SK-N-SH (cell line): ENCODE data around the gene ACAP1. TPM values are rescaled to one million over a fixed set of nuclear protein-coding genes. Genes with fewer than 3 reads are reported as not detected.

Source experiments
- CTCF ChIA-PET: fragments of 300-600, 350-600 bp; formaldehyde crosslinking; extraction: SDS; loops from one replicate; lab custom pipeline; 2021; lab: Yijun Ruan, JAX
- POLR2A ChIA-PET: fragments of 350-600 bp; sonication (Branson Sonifier 250); formaldehyde crosslinking; extraction: SDS; loops from one replicate; lab custom pipeline; 2020; ENCODE audit warnings: antibody characterized with exemption, inconsistent platforms; lab: Yijun Ruan, JAX
- DNase-seq: peaks from one replicate; pipeline ENCODE4 v3.0.0; 2012
- H2AFZ ChIP-seq: fragments of 200-600 bp; sonication (generic); 2 replicates; pipeline ENCODE4 v1.8.1; 2016; ENCODE audit warnings: antibody characterized with exemption, mild to moderate bottlenecking, low read depth
- H3F3A ChIP-seq: fragments of 200-600 bp; sonication (generic); replicated peaks from 2 replicates; pipeline ENCODE3; 2016; ENCODE audit warnings: antibody characterized with exemption, mild to moderate bottlenecking; ENCODE audit not compliant: insufficient read depth
- H3K27ac ChIP-seq, 2 experiments: fragments of 200-500 bp in 1 of 2; fragments of 200-600 bp in 1 of 2; sonication (Bioruptor generic) in 1 of 2; sonication (generic), shearing (Covaris generic) in 1 of 2; 2 replicates each; pipeline versions ENCODE4 v1.5.1 to v1.6.1; 2014 to 2016; ENCODE audit warnings: low read depth in 2 of 2, inconsistent platforms in 1 of 2, low read length in 1 of 2, mild to moderate bottlenecking in 1 of 2, mixed read lengths in 1 of 2
- H3K27me3 ChIP-seq: fragments of 200-600 bp; sonication (generic), shearing (Covaris generic); 2 replicates; pipeline ENCODE4 v1.6.1; 2016; ENCODE audit warnings: mixed run types; ENCODE audit not compliant: insufficient read depth
- H3K36me3 ChIP-seq, 2 experiments: fragments of 200-500 bp in 1 of 2; fragments of 200-600 bp in 1 of 2; sonication (Bioruptor generic) in 1 of 2; sonication (generic) in 1 of 2; replicated peaks in 1 of 2; 2 replicates each; pipeline versions ENCODE3 to v1.5.1; 2014 to 2016; ENCODE audit warnings: low read length in 1 of 2, mild to moderate bottlenecking in 1 of 2; ENCODE audit not compliant: insufficient read depth in 2 of 2, control insufficient read depth in 1 of 2
- H3K4me1 ChIP-seq, 2 experiments: fragments of 200-500 bp in 1 of 2; fragments of 200-600 bp in 1 of 2; sonication (Bioruptor generic) in 1 of 2; sonication (generic), shearing (Covaris generic) in 1 of 2; 2 replicates each; pipeline versions ENCODE4 v1.5.1 to v1.6.1; 2014 to 2016; ENCODE audit warnings: low read depth in 1 of 2, low read length in 1 of 2, mixed run types in 1 of 2; ENCODE audit not compliant: insufficient read depth in 2 of 2, control insufficient read depth in 1 of 2
- H3K4me2 ChIP-seq: fragments of 200-600 bp; sonication (generic), shearing (Covaris generic); 2 replicates; pipeline ENCODE4 v1.6.1; 2017; ENCODE audit warnings: mixed run types
- H3K4me3 ChIP-seq, 2 experiments: fragments of 200-500 bp in 1 of 2; fragments of 200-600 bp in 1 of 2; sonication (Bioruptor generic) in 1 of 2; sonication (generic), shearing (Covaris generic) in 1 of 2; 2 replicates each; pipeline versions ENCODE4 v1.5.1 to v1.8.1; 2014 to 2016; ENCODE audit warnings: low read depth in 2 of 2, inconsistent platforms in 1 of 2, low read length in 1 of 2, mild to moderate bottlenecking in 1 of 2, mixed read lengths in 1 of 2, moderate library complexity in 1 of 2
- H3K79me2 ChIP-seq: fragments of 200-600 bp; sonication (generic); 2 replicates; pipeline ENCODE4 v1.8.1; 2017; ENCODE audit warnings: mild to moderate bottlenecking; ENCODE audit not compliant: insufficient read depth
- H3K9ac ChIP-seq: fragments of 200-600 bp; sonication (generic); 2 replicates; pipeline ENCODE4 v1.6.1; 2017; ENCODE audit warnings: mixed run types
- H3K9me2 ChIP-seq: fragments of 200-600 bp; sonication (generic); 2 replicates; pipeline ENCODE4 v1.6.1; 2017; ENCODE audit warnings: mixed run types
- H3K9me3 ChIP-seq: fragments of 200-600 bp; sonication (generic); 2 replicates; pipeline ENCODE4 v1.6.1; 2017; ENCODE audit warnings: mixed run types, mild to moderate bottlenecking, moderate library complexity
- H4K20me1 ChIP-seq: fragments of 200-600 bp; sonication (generic); 2 replicates; pipeline ENCODE4 v1.6.1; 2017; ENCODE audit warnings: mild to moderate bottlenecking, mixed run types; ENCODE audit not compliant: insufficient read depth
- CHD2 ChIP-seq: fragments of 150-350 bp; IDR thresholded peaks from 2 replicates; pipeline ENCODE4 v1.6.1; 2018; ENCODE audit warnings: low read length; ENCODE audit not compliant: partially characterized antibody
- ELF1 ChIP-seq: IDR thresholded peaks from 2 replicates; pipeline ENCODE4 v1.4.0; 2012
- FOSL2 ChIP-seq: IDR thresholded peaks from 2 replicates; pipeline ENCODE4 v1.4.0; 2012; ENCODE audit warnings: low read depth, mild to moderate bottlenecking, moderate library complexity, borderline replicate concordance
- FOXJ3 ChIP-seq: sonication (generic); formaldehyde crosslinking; IDR thresholded peaks from 2 replicates; pipeline ENCODE4 v1.5.1; 2020; ENCODE audit warnings: mild to moderate bottlenecking, missing genetic modification reagents
- GATA2 ChIP-seq: sonication (generic); formaldehyde crosslinking; IDR thresholded peaks from 2 replicates; pipeline ENCODE4 v1.5.0; 2020; ENCODE audit warnings: mild to moderate bottlenecking, missing genetic modification reagents
- JUND ChIP-seq: IDR thresholded peaks from 2 replicates; pipeline ENCODE4 v1.4.0; 2012
- MEF2A ChIP-seq: IDR thresholded peaks from 2 replicates; pipeline ENCODE4 v1.4.0; 2012; ENCODE audit warnings: low read depth, borderline replicate concordance
- NFIC ChIP-seq: IDR thresholded peaks from 2 replicates; pipeline ENCODE4 v1.4.0; 2012; ENCODE audit warnings: borderline replicate concordance
- NRF1 ChIP-seq: IDR thresholded peaks from 2 replicates; pipeline ENCODE4 v1.6.1; 2012; ENCODE audit warnings: low read depth, mild to moderate bottlenecking, low read length
- POLR2AphosphoS5 ChIP-seq: IDR thresholded peaks from 2 replicates; pipeline ENCODE4 v1.6.1; 2012; ENCODE audit warnings: low read depth, low read length
- RAD21 ChIP-seq: IDR thresholded peaks from 2 replicates; pipeline ENCODE4 v1.6.1; 2012; ENCODE audit warnings: mild to moderate bottlenecking, low read length
- TAF1 ChIP-seq: IDR thresholded peaks from 2 replicates; pipeline ENCODE4 v1.6.1; 2012; ENCODE audit warnings: low read depth, mild to moderate bottlenecking, low read length, moderate library complexity, borderline replicate concordance
- TEAD4 ChIP-seq: IDR thresholded peaks from 2 replicates; pipeline ENCODE4 v1.4.0; 2012; ENCODE audit warnings: mild to moderate bottlenecking, borderline replicate concordance; ENCODE audit not compliant: insufficient read depth
- WGBS: methylation state at CpG from one replicate; pipeline ENCODE4 v1.1.6; 2017; ENCODE audit warnings: low lambda C conversion rate; 5-methylcytosine and 5-hydroxymethylcytosine counted together
- polyA plus RNA-seq, 3 experiments: library from polyadenylated mRNA; depleted of rRNA; stranded (reverse); fragments of >200 nt; gene quantifications; 2 replicates each; pipeline ENCODE4 v1.2.3, GENCODE V29; 2012
- TF ChIP-seq, protein P1 (sequence below): IDR thresholded peaks from 2 replicates; pipeline ENCODE4 v1.4.0; 2012; ENCODE audit warnings: low read depth, borderline replicate concordance
- TF ChIP-seq, protein P2 (sequence below): IDR thresholded peaks from 2 replicates; pipeline ENCODE4 v1.6.1; 2012; ENCODE audit warnings: mild to moderate bottlenecking, low read depth, low read length, moderate library complexity
- TF ChIP-seq, protein P3 (sequence below): IDR thresholded peaks from 2 replicates; pipeline ENCODE4 v1.4.0; 2012; ENCODE audit warnings: low read depth, borderline replicate concordance
- TF ChIP-seq, protein P4 (sequence below): IDR thresholded peaks from 2 replicates; pipeline ENCODE4 v1.4.0; 2012; ENCODE audit warnings: low read depth

The ACAP1 gene
- polyA plus RNA-seq, 1 of the 3 experiments (the other 2 are of a cell fraction), result 0.71 TPM

DNA sequence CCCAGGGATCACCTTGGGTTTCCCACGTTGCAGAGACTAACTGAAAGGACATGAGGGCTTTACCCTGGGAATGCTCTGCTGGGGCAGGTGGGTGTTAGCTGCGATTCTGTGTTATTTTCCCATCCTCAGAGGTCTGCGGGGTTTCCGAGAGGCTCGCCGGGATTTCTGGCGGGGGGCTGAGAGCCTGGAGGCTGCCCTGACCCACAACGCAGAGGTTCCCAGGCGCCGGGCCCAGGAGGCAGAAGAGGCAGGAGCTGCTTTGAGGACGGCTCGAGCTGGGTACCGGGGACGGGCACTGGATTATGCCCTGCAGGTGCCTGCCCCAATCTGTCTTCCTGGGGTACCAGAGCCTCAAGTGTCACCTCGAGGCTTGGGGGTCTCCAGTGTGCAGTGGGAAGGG lies 6.9 kb downstream of the ACAP1 start:
- Histone ChIP-seq H3K9ac (no peak overlapping the region), H3K79me2 (no peaks in the 10 kb centered on the region), H2AFZ (no peak overlapping the region), H3K27ac (no peak overlapping the region), H3K9me2 (no peaks in the 10 kb centered on the region), H3K4me1 (peaks cover 0 to 5% of the 10 kb centered on the region in 2 experiments; a peak in 1 of 4 replicates), H4K20me1 (no peaks in the 10 kb centered on the region), H3K36me3 (no peaks in the 10 kb centered on the region), H3K4me3 (no peak overlapping the region), H3K9me3 (no peaks in the 10 kb centered on the region), H3K27me3 (peaks cover 19% of the 10 kb centered on the region), H3K4me2 (no peak overlapping the region), H3F3A (peaks cover 3% of the 10 kb centered on the region)
- TF ChIP-seq ELF1 (no peak), MEF2A (no peak), NFIC (no peak), RAD21 (no peak), CHD2 (no peak), FOSL2 (no peak), NRF1 (no peak), POLR2AphosphoS5 (no peak), GATA2 (no peak), TEAD4 (no peak), TAF1 (no peak), FOXJ3 (CRISPR knock-in tag) (no peak), JUND (no peak)
- TF ChIP-seq, protein P1, sequence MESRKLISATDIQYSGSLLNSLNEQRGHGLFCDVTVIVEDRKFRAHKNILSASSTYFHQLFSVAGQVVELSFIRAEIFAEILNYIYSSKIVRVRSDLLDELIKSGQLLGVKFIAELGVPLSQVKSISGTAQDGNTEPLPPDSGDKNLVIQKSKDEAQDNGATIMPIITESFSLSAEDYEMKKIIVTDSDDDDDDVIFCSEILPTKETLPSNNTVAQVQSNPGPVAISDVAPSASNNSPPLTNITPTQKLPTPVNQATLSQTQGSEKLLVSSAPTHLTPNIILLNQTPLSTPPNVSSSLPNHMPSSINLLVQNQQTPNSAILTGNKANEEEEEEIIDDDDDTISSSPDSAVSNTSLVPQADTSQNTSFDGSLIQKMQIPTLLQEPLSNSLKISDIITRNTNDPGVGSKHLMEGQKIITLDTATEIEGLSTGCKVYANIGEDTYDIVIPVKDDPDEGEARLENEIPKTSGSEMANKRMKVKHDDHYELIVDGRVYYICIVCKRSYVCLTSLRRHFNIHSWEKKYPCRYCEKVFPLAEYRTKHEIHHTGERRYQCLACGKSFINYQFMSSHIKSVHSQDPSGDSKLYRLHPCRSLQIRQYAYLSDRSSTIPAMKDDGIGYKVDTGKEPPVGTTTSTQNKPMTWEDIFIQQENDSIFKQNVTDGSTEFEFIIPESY, result no peak
- TF ChIP-seq, protein P2, sequence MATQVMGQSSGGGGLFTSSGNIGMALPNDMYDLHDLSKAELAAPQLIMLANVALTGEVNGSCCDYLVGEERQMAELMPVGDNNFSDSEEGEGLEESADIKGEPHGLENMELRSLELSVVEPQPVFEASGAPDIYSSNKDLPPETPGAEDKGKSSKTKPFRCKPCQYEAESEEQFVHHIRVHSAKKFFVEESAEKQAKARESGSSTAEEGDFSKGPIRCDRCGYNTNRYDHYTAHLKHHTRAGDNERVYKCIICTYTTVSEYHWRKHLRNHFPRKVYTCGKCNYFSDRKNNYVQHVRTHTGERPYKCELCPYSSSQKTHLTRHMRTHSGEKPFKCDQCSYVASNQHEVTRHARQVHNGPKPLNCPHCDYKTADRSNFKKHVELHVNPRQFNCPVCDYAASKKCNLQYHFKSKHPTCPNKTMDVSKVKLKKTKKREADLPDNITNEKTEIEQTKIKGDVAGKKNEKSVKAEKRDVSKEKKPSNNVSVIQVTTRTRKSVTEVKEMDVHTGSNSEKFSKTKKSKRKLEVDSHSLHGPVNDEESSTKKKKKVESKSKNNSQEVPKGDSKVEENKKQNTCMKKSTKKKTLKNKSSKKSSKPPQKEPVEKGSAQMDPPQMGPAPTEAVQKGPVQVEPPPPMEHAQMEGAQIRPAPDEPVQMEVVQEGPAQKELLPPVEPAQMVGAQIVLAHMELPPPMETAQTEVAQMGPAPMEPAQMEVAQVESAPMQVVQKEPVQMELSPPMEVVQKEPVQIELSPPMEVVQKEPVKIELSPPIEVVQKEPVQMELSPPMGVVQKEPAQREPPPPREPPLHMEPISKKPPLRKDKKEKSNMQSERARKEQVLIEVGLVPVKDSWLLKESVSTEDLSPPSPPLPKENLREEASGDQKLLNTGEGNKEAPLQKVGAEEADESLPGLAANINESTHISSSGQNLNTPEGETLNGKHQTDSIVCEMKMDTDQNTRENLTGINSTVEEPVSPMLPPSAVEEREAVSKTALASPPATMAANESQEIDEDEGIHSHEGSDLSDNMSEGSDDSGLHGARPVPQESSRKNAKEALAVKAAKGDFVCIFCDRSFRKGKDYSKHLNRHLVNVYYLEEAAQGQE, result no peak
- TF ChIP-seq, protein P3, sequence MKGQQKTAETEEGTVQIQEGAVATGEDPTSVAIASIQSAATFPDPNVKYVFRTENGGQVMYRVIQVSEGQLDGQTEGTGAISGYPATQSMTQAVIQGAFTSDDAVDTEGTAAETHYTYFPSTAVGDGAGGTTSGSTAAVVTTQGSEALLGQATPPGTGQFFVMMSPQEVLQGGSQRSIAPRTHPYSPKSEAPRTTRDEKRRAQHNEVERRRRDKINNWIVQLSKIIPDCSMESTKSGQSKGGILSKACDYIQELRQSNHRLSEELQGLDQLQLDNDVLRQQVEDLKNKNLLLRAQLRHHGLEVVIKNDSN, result no peak
- TF ChIP-seq, protein P4, sequence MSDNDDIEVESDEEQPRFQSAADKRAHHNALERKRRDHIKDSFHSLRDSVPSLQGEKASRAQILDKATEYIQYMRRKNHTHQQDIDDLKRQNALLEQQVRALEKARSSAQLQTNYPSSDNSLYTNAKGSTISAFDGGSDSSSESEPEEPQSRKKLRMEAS, result no peak
- DNase-seq, result no peak
- ChIA-PET POLR2A (interaction anchor here (0.7 kb wide), 1 partner anchor 136 kb away, joined by 3 read pairs; the partner anchor contains the start of gene ZBTB4), CTCF (interaction anchor here (3.3 to 5.6 kb wide), 4 partner anchors 7 to 47 kb away, joined by 18 to 55 read pairs (median 39); partner anchors contain the start of genes ACAP1 and TMEM95)
- WGBS, result 30% methylated on average over 11 of the region's 15 CpGs
